NCI-H510A (cell line): ENCODE data around the gene SERPINB1.
"Not testable (repeated sequence)": the region's sequence is repeated elsewhere in the genome, so short reads cannot be mapped to it uniquely, and the experiment has no call there.

Experiments used
- DNase-seq: peaks from one replicate; lab custom pipeline; 2025; lab: John Stamatoyannopoulos, UW

Gene SERPINB1

DNA sequence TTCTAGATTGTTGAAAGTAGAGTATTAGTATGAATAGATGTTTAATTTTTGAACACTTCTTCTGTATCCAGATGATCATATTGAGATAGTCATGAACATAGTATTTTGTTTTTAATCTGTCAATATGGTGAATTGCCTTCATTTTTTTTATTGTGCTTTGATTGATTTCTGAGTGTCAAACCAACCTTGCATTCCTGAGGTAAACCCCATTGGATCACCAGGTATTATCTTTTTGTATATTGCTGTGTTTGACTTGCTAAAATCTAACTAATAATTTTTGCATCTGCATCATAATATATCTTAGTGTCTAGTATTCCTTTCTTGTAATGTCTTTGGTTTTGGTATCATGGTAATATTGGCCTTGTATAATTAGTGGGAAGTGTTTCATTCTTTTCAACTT, 25.5 kb downstream of the SERPINB1 start:
- no peak for DNase-seq

DNA sequence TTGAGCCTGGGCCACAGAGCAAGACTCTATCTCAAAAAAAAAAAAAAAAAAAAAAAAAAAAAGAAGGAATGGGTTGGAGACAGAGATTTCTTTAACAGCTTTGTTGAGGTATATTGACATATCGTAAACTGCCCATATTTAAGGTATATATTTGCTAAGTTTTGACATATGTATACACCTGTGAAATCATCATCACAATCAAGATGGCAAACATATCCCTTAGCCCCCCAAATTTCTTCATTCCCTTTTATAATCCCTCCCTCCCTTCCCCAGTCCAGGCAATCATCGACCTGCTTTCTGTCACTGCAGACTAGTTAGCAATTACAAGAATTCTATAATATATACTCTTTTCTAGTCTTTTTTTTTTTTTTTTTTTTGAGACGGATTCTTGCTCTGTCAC, 29.0 kb downstream of the SERPINB1 start:
- no peak for DNase-seq

DNA sequence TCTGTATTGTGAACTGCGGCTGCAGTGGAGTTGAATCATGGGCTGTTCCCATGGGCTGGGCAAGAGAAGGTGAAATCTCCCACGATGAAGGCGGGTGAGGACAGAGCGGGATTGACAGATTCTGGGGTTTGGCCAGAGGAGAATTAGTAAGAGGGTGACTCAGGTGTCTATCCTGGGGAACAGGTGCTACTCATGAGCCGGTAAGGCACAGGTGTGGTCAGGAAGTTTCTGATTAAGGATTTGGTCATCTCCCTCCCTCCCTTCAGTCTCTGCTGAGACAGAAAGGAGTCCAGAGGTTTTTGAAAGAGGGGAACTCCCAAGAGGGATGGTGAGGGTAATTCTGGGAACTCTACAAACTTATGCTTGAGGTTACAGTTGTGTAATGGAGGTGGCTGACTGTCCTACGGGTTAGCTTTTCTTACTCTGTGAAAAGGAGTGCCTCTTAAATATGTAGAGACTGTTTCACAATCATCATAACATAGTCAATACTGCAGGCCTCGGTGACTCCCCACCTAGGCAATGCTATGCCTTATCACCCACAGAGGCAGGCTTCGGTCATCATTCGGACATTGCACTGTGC, 31.5 kb downstream of the SERPINB1 start:
- DNase-seq, result no peak

DNA sequence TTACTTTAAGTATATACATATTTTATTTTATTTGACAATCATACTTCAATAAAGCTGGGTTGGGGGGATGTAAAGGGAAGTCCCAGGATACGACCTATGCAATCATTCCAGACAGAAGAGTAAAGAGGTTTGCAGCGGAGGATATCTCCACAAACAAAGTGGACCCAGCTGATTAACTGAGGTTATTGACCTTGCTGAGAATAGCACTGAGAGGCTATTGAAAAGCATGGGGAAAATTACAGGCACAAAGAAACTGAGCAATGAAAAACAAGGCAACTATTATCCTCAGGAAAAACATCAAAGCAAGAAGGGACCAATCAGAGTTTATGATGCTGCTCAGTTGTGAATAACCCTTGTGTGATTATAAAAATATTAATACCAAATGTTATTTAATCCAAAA, 32.6 kb downstream of the SERPINB1 start:
- no peak for DNase-seq

DNA sequence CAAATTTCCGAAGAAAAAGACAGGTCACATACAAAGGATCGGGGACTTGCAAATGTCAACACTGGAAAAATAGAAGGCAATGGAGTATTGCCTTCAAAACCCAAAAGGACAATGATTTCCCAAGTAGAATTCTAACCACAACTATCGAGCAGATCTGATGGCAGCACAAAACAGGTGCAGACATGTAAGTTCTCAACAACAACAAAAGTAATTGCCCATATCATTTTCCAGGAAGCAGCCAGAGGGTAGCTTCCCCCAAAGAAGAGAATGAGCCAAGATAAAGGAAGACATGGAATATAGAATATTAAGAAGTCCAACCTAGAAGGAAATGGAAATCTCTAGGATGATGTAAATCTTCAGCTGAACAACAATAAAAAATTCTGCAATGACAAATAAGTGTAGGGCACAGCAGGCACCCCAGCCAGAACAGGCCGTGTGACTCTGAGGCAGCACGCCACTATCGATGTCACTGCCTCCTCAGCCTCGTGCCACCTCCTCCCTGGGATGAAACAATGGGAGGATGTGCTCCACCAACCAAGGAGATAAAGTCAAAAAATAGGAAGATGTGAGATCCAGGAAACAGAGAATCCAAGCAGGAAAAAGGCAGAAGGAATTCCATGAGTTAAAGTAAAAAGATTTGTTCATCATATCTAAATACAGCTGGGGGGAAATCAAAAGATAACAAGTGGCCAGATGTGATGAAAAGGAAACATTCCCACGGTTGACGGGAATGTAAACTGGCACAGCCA, 34.1 kb downstream of the SERPINB1 start:
- no peak for DNase-seq

DNA sequence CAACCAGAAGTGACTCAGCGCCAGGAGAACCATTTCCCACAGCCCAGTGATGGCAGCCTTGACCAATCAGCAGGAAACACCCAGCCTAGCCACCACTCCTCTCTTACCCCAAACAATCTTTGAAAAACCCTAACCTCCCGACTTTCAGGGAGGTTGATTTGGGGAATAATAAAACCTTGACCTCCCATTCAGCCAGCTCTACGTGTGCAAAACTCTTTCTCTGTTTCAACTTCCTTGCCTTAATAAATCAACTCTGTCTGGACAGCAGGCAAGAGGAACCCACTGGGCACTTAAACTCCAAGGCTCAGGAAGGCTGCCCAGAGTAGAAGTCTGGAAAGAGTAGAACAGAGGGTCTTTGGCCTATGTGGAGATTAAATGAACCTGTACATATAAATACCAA, 35.0 kb downstream of the SERPINB1 start:
- DNase-seq, result no peak

DNA sequence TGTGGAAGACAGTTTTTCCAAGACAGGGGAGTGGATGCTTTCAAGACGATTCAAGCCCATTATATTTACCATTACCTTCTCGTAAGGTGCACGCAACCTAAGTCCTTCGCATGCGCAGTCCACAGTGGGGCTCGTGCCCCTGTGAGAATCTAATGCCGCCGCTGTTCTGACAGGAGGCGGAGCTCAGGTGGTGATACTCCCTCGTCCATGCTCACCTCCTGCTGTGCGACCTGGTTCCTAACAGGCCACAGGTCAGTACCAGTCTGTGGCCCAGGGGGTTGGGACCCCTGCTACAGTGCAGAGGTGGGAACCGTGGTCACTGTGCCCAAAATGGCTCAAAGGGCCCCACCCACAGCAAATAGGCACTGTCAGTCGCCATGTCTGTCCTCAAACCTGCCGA, 36.6 kb downstream of the SERPINB1 start:
- DNase-seq, result no peak

DNA sequence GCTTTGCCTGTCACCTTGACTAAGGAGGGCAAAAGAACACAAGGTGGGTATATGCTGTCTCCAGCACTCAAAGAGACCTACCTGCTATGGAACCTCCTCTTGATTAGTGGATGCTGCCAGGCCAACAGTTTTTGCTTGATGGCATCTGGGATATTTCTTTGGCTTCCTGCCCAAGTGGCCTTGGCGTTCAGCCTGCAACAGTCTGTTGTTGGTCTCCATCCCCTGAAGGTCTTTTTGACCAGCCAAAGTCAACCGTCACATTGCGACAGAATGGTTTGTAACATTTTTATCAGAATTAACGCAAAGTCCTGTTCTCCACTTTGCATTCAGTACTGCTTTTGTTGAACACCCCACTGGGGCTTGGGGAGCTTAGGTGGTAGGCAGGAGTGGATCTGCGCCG, 37.1 kb downstream of the SERPINB1 start:
- DNase-seq, result no peak

DNA sequence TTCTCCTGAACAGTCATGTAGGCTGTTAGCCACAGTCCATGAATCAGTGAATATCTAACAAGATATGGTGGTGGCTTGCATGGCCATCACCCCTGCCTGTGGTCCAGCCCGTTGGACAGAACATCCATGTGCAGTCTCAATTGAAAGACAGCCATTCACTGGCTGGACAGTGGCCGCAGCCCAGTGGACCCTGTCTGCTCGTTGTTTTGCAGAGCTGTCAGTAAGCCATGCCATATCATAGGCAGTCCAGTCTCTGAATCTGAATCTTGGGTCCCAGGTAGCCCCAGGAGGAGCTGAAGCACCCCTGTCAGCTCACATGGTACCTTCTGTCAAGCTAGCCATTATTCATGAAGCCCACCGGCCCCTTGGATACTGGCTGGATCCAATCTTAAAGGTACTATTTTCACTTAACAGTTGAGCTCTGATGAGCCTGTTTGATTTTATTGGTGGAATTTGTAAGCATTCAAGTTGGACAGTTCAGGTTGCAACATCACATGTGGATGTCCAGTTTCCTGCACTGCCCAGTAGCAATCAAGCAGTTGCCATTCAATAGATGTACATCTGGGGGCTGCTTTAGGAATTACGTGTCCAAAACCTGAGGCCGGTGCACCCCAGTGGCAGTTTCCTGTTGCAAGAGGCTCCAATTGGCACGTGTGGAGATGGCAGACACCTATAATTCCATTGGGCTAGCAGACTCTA, 37.8 kb downstream of the SERPINB1 start:
- DNase-seq, result no peak

DNA sequence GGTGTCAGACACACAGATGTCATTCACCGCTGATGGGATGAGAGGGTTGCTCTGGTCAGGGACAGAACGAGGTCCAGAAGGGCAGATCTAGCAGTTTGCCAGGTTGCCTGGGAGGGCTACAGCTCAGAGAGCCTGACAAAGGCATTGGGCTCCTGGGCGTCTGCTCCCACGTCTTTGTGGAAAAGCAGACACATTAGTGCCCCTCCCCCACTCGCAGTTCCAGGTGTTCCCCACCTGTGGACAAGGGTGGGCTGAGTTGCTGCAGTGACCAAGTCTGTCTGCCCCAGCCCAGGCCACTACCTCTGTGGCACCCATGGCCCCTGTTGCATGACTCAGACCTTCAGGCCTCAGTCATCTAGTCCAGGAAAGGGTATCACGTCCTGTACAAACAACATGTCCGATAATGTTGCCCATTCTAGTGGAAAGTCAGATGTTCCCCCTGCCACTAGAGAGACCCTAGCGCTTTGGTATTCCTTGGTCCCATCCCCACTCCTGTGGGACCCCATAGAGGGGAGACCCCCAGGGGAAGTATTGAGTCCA, 39.1 kb downstream of the SERPINB1 start:
- DNase-seq, result no peak

DNA sequence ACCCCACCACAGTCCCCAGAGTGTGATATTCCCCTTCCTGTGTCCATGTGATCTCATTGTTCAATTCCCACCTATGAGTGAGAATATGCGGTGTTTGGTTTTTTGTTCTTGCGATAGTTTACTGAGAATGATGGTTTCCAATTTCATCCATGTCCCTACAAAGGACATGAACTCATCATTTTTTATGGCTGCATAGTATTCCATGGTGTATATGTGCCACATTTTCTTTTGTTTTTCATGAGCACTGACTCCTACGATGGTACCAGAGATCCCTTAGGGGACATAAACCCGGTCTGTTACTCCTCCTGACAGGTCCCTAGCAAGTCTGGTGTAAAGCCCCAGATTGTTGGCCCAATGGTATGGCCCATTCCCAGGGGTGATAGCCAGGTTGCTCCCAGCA, 40.0 kb downstream of the SERPINB1 start:
- DNase-seq, result not testable (repeated sequence)

DNA sequence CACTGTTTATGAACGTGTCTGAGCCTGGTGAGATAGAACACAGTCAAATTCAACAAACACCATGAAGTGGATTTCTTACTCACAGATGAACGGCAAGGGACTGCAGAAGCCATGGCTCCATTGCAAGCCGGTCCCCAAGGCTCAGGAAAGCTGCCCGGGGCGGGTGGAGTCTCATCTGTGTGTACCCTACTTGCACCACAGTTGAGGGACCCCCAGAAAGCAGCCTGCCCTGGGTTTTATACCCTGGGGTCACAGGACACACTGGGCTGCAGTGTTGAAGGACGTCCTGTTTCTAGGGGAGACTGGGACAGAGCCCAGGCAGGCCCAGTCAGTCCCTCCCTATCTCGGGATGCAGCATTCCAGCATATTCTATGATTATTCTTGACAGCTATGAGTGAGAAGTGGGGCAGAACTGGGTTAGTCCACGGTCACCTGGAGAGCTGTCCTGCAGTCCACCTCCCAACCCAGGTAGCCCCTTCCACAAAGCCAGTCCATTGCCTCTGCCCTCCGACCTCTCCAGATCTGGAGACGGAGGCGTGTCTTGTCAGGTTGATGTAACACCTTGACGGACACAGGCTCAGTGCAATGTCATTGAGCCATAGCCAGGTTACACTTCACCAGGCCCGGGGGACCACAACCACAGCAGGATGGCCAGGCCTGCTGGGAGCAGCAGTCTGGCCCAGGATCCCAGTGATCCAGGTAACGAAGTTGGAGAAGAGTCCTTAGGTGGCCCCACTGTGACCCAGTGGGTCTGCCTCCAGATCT, 40.9 kb downstream of the SERPINB1 start:
- DNase-seq, result no peak

DNA sequence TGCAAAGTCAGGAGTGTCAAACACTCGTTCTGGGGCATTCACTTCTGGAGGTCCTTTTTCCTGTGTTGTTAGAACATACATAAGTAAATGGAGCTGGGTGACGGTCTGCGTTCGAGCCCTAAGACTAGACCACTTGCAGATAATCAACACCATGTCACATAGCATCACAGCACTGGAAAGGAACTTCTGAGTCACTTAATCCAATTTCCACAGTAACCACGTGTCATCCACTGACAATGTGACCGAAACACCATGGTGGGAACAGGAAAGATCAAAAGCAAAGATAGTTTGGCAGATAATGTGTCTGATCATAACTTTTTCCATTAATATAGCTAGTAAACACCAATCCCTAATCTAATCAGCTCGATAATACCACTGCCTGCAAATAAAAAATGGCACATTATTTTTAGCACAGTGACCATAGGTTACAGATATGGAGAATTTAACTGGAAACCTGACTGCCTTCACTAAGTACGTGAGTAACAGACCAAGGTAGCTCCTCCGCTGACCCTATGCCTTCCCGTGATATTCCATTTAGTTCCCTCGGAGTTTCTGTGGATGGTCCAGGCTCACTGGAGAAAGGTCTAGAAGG, 41.6 kb downstream of the SERPINB1 start:
- no peak for DNase-seq

DNA sequence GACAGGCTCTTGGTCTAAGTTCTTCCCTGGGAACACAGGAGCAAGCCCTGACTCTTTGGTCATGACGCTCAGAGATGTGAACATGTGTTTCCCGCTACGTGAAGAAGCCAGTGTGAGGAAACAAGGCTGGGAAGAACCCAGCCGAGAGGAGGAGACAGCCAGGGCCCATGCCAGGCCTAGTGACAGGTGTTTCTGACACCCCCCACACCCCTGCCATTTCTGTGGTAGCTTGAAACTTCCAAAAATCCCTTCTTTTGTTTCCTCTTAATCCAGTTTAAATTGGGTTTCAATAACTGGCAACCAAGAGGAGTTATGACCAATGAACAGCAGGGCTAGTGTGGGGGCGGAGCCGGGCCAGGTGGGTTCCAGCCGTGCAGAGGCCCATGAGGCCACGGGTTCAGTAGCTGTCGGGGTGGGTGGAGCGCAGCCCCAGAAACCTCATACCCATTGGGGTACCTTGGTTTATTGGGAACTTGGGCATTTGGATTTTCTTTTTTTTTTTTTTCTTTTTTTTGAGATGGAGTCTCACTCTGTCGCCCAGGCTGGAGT, 43.0 kb downstream of the SERPINB1 start:
- no peak for DNase-seq

DNA sequence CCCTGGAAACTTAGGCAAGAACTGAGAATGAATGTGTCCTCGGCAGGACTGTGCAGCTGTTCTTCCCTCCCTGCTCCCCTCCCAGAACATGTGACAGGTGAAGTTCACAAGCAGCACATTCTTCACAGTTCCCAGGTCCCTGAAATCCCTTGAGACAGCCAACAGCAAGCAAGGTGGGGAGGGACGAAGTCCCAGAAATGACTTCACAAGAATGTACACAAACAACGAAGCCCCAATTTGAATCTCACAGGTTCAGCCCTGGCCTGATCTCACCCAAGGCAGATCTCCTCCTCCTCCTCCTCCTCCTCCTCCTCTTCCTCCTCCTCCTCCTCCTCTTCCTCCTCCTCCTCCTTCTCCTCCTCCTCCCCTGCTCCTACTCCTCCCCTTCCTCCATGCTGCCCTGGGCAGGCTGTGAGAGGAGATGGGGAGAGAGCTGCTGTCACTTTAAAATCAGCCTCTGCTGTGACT, 44.1 kb downstream of the SERPINB1 start:
- DNase-seq, result no peak

DNA sequence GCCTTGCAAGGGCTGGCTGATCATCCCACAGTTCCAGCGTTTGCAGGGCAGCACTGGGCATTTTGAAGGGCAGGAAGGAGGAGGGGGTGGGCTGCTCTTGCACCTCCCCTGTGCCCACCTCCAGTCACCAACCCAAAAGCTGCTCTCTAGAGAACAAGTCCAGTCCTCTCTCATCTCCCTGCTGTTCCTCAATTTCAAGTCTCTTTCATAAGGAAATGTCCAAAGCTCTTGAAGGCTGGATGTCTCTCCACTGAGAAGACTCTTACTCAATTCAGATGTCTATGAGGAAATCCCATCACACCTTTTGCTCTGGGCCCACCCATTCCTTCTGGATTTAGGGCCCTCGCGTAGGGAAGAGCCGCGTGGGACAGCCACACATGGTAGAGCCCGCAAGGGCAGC, 44.8 kb downstream of the SERPINB1 start:
- no peak for DNase-seq

DNA sequence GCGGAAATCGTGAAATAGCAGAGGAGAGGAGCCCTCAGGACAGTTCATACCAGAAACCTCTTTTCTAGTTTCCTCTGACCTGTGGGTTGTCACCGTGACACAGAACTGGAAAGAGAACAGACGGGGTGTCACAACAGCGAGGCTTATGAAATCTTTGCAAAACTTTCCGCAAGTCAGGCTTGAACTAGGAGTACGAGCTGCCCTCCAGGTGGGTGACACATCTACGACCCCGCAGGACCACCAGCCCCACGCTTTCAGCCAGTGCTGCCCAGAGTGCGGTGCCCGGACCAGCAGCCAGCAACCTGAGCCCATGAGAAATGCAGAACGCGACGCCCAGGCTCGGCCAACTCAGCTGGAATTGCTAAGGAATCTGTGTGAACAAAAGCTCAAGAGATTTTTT, 45.7 kb downstream of the SERPINB1 start:
- DNase-seq, result no peak

DNA sequence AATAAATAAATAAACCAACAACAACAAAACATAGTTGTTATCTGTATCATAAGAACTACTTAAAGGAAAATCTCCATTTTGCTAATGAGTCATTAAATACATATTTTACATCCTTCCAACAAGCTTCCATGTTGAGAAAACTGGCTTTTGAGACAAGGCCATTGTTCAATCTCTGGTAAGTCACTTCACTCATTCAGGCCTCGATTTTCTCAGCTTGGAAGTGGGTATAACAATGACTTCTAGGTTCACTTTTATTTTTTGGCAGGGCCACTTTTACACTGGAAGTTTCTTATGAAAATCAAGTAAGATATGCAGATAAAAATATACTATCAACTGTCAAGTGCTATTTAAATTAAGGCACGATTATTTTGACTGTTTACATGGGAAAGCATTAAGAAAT, 46.5 kb downstream of the SERPINB1 start:
- DNase-seq, result no peak

DNA sequence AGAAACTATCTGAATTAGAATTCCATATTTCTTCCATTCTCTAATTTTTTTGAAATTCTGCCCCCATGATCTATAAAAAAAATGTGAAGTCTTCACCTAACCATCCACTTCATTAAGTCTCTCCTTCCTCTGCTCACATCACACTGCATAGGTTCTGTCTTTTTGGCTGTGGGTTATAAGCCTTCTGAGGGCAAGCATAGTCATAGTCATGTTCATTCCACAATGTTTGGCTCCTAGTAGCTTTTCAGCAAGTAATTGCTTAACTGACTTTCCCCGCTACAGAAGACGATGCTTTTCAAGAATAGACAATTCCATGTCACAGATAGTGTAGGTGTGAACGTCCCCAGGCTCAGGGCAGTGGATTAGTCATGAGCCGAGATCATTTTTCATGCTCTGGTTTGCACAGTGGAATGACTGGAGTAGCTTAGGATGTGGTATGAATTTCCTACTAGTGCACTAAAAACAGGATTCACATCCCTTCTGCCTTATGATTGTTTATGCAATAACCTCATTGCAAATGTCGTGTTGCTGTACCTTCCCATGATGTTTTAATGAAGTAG, 47.4 kb downstream of the SERPINB1 start:
- DNase-seq, result no peak

DNA sequence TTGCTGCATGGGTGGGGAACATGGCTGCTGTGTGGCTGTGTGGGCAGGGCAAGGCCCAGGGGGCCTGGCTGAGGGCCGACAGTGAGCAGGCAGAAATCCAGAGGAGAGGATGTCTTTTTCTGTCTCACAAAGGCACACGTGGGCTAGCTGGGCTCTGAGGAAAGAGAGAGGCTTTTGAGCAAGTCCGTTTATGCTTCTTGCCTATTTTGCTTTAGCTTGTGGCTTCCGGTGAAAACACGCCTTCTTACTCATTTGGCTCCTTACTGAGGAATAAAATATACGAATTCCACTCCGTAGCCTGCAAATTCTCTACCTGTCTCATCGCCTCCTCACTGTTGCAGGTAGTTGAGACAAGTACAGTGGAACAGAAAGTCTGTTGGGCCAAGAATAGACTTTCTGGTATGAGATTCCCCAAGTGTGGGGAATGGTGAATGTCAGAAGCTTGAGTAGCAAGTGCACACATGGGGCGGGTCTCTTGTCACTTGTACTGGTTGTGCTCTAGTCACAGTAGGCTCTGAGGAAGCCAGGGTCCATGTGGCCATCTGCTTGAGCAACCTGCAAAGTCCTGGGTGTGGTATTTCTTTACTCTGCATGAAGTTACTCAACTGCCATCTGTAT, 48.0 kb downstream of the SERPINB1 start:
- DNase-seq, result no peak
